Urothelium cell line (cell line): ENCODE results near the gene COX8C.
A peak's percentile ranks its signal among the peaks of the same experiment; 100 is the strongest.

Experiments
- DNase-seq: peaks from one replicate; pipeline ENCODE4 v3.0.0; 2011; ENCODE audit warnings: low spot score, mixed read lengths
- FAIRE-seq: peaks from 2 replicates; lab custom pipeline; 2011; peaks lifted over from hg19 to GRCh38; lab: Jason Lieb, UNC

Gene COX8C

GRCh38 chr14:93346926-93347721 lies at the start of gene COX8C:
Gene COX8C (plus strand): TSS chr14:93347182. CDS start chr14:93347269, 87 bp downstream.
- no peak for DNase-seq
- FAIRE-seq, result no peak

- no peak for DNase-seq
- FAIRE-seq, result no peak
These were observed 47.6 kb upstream of the COX8C start for GRCh38 chr14:93299416-93299815.

GRCh38 chr14:93299866-93300265 lies 47.1 kb upstream of the COX8C start:
- FAIRE-seq, result no peak

GRCh38 chr14:93301821-93302447 lies 45.0 kb upstream of the COX8C start:
- FAIRE-seq, result no peak
- DNase-seq, result peak; percentile 21

More at GRCh38 chr14:93299866-93300265, 47.1 kb upstream of the COX8C start:
- DNase-seq, result no peak

GRCh38 chr14:93302688-93303581 lies 44.0 kb upstream of the COX8C start:
- FAIRE-seq, result no peak

GRCh38 chr14:93303659-93304058 lies 43.3 kb upstream of the COX8C start:
- DNase-seq (no peak), FAIRE-seq (no peak)

More at GRCh38 chr14:93302688-93303581, 44.0 kb upstream of the COX8C start:
- DNase-seq, result no peak

GRCh38 chr14:93304771-93305170 lies 42.2 kb upstream of the COX8C start:
- no peak for FAIRE-seq
- no peak for DNase-seq

GRCh38 chr14:93305725-93306418 lies 41.1 kb upstream of the COX8C start:
- FAIRE-seq, result no peak
- DNase-seq, result no peak

GRCh38 chr14:93306812-93307211 lies 40.2 kb upstream of the COX8C start:
- FAIRE-seq (no peak), DNase-seq (no peak)

GRCh38 chr14:93308686-93309345 lies 38.2 kb upstream of the COX8C start:
- no peak for DNase-seq
- no peak for FAIRE-seq

GRCh38 chr14:93309427-93309966 lies 37.5 kb upstream of the COX8C start:
- FAIRE-seq, result no peak

GRCh38 chr14:93311082-93311481 lies 35.9 kb upstream of the COX8C start:
- no peak for FAIRE-seq
- no peak for DNase-seq

More at GRCh38 chr14:93309427-93309966, 37.5 kb upstream of the COX8C start:
- DNase-seq, result no peak

GRCh38 chr14:93315575-93315974 lies 31.4 kb upstream of the COX8C start:
- DNase-seq (no peak), FAIRE-seq (no peak)

- DNase-seq (no peak), FAIRE-seq (no peak)
These were observed 30.3 kb upstream of the COX8C start for GRCh38 chr14:93316716-93317115.

GRCh38 chr14:93317210-93317874 lies 29.6 kb upstream of the COX8C start:
- DNase-seq, result no peak
- FAIRE-seq, result no peak

- FAIRE-seq (no peak), DNase-seq (no peak)
These were observed 28.8 kb upstream of the COX8C start for GRCh38 chr14:93317875-93318807.

- DNase-seq, result no peak
These were observed 28.1 kb upstream of the COX8C start for GRCh38 chr14:93318927-93319326.

GRCh38 chr14:93319494-93319893 lies 27.5 kb upstream of the COX8C start:
- DNase-seq (no peak), FAIRE-seq (no peak)

More at GRCh38 chr14:93318927-93319326, 28.1 kb upstream of the COX8C start:
- FAIRE-seq, result no peak
